GM23338 (cell line): ENCODE data around the gene LIN54. TPM values are rescaled to one million over a fixed set of nuclear protein-coding genes. Genes with fewer than 3 reads are reported as not detected.

ENCODE experiments used
- ATAC-seq: fragments of 200-7000 bp; cut with Tn5 transposase; 3 replicates; pipeline ENCODE4 v1.9.1; 2020
- DNase-seq: peaks from one replicate; pipeline ENCODE4 v3.0.0-alpha.2; 2015; ENCODE audit warnings: low spot score
- H2AFZ ChIP-seq: fragments of 200-600 bp; sonication (generic); 2 replicates; pipeline ENCODE4 v1.8.0; 2016; ENCODE audit warnings: antibody characterized with exemption, mild to moderate bottlenecking, moderate library complexity
- H3F3A ChIP-seq: fragments of 200-600 bp; sonication (generic); replicated peaks from 2 replicates; pipeline ENCODE4 v1.8.0; 2017; ENCODE audit warnings: antibody characterized with exemption, mixed run types, low read depth
- H3K27ac ChIP-seq: fragments of 200-600 bp; sonication (generic); 2 replicates; pipeline ENCODE4 v1.6.1; 2016; ENCODE audit warnings: low read depth
- H3K27me3 ChIP-seq: fragments of 200-600 bp; sonication (generic); 2 replicates; pipeline ENCODE4 v1.8.0; 2016; ENCODE audit warnings: mild to moderate bottlenecking, mixed run types, moderate library complexity; ENCODE audit not compliant: insufficient read depth
- H3K36me3 ChIP-seq: fragments of 200-600 bp; sonication (generic); 2 replicates; pipeline ENCODE4 v1.8.0; 2016; ENCODE audit warnings: mild to moderate bottlenecking; ENCODE audit not compliant: insufficient read depth
- H3K4me1 ChIP-seq: fragments of 200-600 bp; sonication (generic); 2 replicates; pipeline ENCODE4 v1.8.0; 2016; ENCODE audit warnings: mild to moderate bottlenecking, moderate library complexity; ENCODE audit not compliant: insufficient read depth
- H3K4me2 ChIP-seq: fragments of 200-600 bp; sonication (generic); 2 replicates; pipeline ENCODE4 v1.7.1; 2017; ENCODE audit warnings: mixed run types
- H3K4me3 ChIP-seq: fragments of 200-600 bp; sonication (generic); 2 replicates; pipeline ENCODE4 v1.6.1; 2016; ENCODE audit warnings: mixed run types
- H3K79me2 ChIP-seq: fragments of 200-600 bp; sonication (generic); replicated peaks from 2 replicates; pipeline ENCODE4 v1.8.0; 2017; ENCODE audit warnings: mild to moderate bottlenecking; ENCODE audit not compliant: insufficient read depth
- H3K9me2 ChIP-seq: fragments of 200-600 bp; sonication (generic); 2 replicates; pipeline ENCODE4 v1.8.0; 2017; ENCODE audit not compliant: insufficient read depth
- H4K20me1 ChIP-seq: fragments of 200-600 bp; sonication (generic); replicated peaks from 2 replicates; pipeline ENCODE4 v1.8.0; 2017; ENCODE audit warnings: mild to moderate bottlenecking; ENCODE audit not compliant: insufficient read depth
- H3K27ac Mint-ChIP-seq: 2 replicates; pipeline ENCODE4 v1.8.0; 2020; ENCODE audit warnings: inconsistent platforms, mild to moderate bottlenecking, moderate library complexity, mixed read lengths
- H3K27me3 Mint-ChIP-seq: 3 replicates; pipeline ENCODE4 v1.8.0; 2022; ENCODE audit warnings: low read depth, mild to moderate bottlenecking, moderate library complexity, mixed read lengths, inconsistent platforms; ENCODE audit not compliant: insufficient read depth, poor library complexity
- H3K36me3 Mint-ChIP-seq: 3 replicates; pipeline ENCODE4 v1.8.0; 2021; ENCODE audit warnings: low read depth, mild to moderate bottlenecking, inconsistent platforms, moderate library complexity, mixed read lengths
- H3K4me1 Mint-ChIP-seq: 3 replicates; pipeline ENCODE4 v1.8.0; 2020; ENCODE audit warnings: mild to moderate bottlenecking, inconsistent platforms, mixed read lengths
- H3K4me3 Mint-ChIP-seq: 3 replicates; pipeline ENCODE4 v1.8.0; 2021; ENCODE audit warnings: moderate library complexity, mild to moderate bottlenecking, inconsistent platforms, mixed read lengths
- H3K9me3 Mint-ChIP-seq: 3 replicates; pipeline ENCODE4 v1.8.0; 2020; ENCODE audit warnings: moderate library complexity, mild to moderate bottlenecking, inconsistent platforms, mixed read lengths
- CREB1 ChIP-seq: fragments of 250-450 bp; sonication (Bioruptor Pico); IDR thresholded peaks from 2 replicates; pipeline ENCODE4 v1.5.0; 2020; ENCODE audit warnings: low read depth, mild to moderate bottlenecking, moderate library complexity
- EZH2 ChIP-seq: fragments of 200-600 bp; sonication (generic); IDR thresholded peaks from one replicate; pipeline ENCODE4 v1.8.0; 2017; ENCODE audit warnings: antibody characterized with exemption, mild to moderate bottlenecking, low read depth; ENCODE audit not compliant: unreplicated experiment
- EZH2phosphoT487 ChIP-seq: fragments of 200-600 bp; sonication (generic); IDR thresholded peaks from one replicate; pipeline ENCODE4 v1.8.1; 2018; ENCODE audit warnings: antibody characterized with exemption; ENCODE audit not compliant: unreplicated experiment
- JUNB ChIP-seq: IDR thresholded peaks from one replicate; pipeline ENCODE4 v1.6.1; 2016; ENCODE audit warnings: antibody characterized with exemption; ENCODE audit not compliant: unreplicated experiment
- NANOG ChIP-seq: IDR thresholded peaks from 2 replicates; pipeline ENCODE4 v1.6.1; 2016; ENCODE audit warnings: antibody characterized with exemption, borderline replicate concordance
- POLR2AphosphoS5 ChIP-seq: IDR thresholded peaks from 2 replicates; pipeline ENCODE4 v1.6.1; 2016; ENCODE audit warnings: antibody characterized with exemption, low read depth
- STAT1 ChIP-seq: IDR thresholded peaks from one replicate; pipeline ENCODE4 v1.6.1; 2016; ENCODE audit warnings: antibody characterized with exemption; ENCODE audit not compliant: unreplicated experiment
- ZNF114 ChIP-seq: fragments of 250-450 bp; sonication (Bioruptor Pico); IDR thresholded peaks from 2 replicates; pipeline ENCODE4 v1.5.0; 2020; ENCODE audit warnings: mild to moderate bottlenecking, moderate library complexity
- ZNF331 ChIP-seq: fragments of 250-450 bp; sonication (Bioruptor Pico); IDR thresholded peaks from 2 replicates; pipeline ENCODE4 v1.5.0; 2020; ENCODE audit warnings: low read depth, mild to moderate bottlenecking, moderate library complexity
- polyA plus RNA-seq: library from polyadenylated mRNA; unstranded; fragments of >200 nt; fragmentation: Nextera tagmentation; extraction: Ambion mirVana; gene quantifications from 2 replicates; pipeline ENCODE4 v1.2.1, GENCODE V29; 2016
- total RNA-seq: library from RNA; depleted of rRNA; stranded (reverse); fragments of >200 nt; shearing (Covaris generic); gene quantifications from 2 replicates; pipeline ENCODE4 v1.2.3, GENCODE V29; 2014
- TF ChIP-seq, protein P1 (sequence below), 2 experiments: fragments of 200-600 bp in 1 of 2; sonication (generic) in 1 of 2; conservative IDR thresholded peaks; 2 replicates each; pipeline versions ENCODE4 v1.5.1 to v1.6.1; 2016 to 2017; ENCODE audit warnings: antibody characterized with exemption in 2 of 2, low read depth in 2 of 2, mild to moderate bottlenecking in 2 of 2, moderate library complexity in 1 of 2
- TF ChIP-seq, protein P2 (sequence below): IDR thresholded peaks from one replicate; pipeline ENCODE4 v1.6.1; 2018; ENCODE audit warnings: antibody characterized with exemption; ENCODE audit not compliant: unreplicated experiment
- TF ChIP-seq, protein P3 (sequence below): fragments of 250-450 bp; sonication (Bioruptor Pico); IDR thresholded peaks from 2 replicates; pipeline ENCODE4 v1.5.0; 2020; ENCODE audit warnings: mild to moderate bottlenecking, moderate library complexity
- TF ChIP-seq, protein P4 (sequence below): IDR thresholded peaks from 2 replicates; pipeline ENCODE4 v1.6.1; 2016; ENCODE audit warnings: antibody characterized with exemption

The LIN54 gene
- total and polyA plus RNA-seq, 2 experiments from 2014 or later: 4.0 to 11.2 TPM

DNA sequence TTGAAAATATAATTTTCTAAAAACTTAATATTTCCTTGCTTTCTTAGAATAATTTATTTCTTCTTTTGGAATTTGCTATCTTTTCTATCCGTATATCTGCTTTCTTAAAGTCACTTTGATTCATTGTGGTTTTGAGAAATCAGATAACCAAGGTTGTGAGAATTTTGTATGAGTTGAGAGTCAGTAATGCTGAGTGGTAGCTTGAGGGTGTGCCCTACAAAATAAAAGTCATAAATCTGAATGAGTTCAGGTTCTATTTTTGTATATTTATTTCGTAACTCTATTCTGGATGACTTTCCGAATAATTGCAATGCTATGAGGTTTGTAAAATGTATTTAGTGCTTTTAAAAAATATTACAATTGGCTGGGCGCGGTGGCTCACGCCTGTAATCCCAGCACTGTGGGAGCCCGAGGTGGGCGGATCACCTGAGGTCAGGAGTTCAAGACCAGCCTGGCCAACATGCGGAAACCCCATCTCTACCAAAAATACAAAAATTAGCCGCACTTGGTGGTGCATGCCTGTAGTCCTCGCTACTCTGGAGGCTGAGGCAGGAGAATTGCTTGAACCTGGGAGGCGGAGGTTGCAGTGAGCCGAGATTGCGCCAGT, 33.3 kb upstream of the LIN54 start:
- Mint-ChIP-seq H3K9me3 (no peaks in the 10 kb centered on the region), H3K4me3 (no peak overlapping the region), H3K36me3 (no peaks in the 10 kb centered on the region), H3K4me1 (no peaks in the 10 kb centered on the region), H3K27ac (no peak overlapping the region), H3K27me3 (no peaks in the 10 kb centered on the region)
- Histone ChIP-seq H3K27ac (no peak overlapping the region), H4K20me1 (peaks cover 6% of the 10 kb centered on the region), H3K4me3 (no peak overlapping the region), H3K9me2 (no peaks in the 10 kb centered on the region), H3K27me3 (no peaks in the 10 kb centered on the region), H3K4me2 (no peak overlapping the region), H2AFZ (no peak overlapping the region), H3K4me1 (no peaks in the 10 kb centered on the region), H3K79me2 (peaks cover 34% of the 10 kb centered on the region), H3F3A (no peaks in the 10 kb centered on the region), H3K36me3 (no peaks in the 10 kb centered on the region; the same call in 1 of the 2 replicates)
- TF ChIP-seq CREB1 (CRISPR knock-in tag) (no peak), JUNB (no peak), STAT1 (no peak), ZNF114 (no peak), ZNF331 (no peak), POLR2AphosphoS5 (no peak), EZH2phosphoT487 (no peak), NANOG (no peak), EZH2 (no peak)
- TF ChIP-seq, protein P1, sequence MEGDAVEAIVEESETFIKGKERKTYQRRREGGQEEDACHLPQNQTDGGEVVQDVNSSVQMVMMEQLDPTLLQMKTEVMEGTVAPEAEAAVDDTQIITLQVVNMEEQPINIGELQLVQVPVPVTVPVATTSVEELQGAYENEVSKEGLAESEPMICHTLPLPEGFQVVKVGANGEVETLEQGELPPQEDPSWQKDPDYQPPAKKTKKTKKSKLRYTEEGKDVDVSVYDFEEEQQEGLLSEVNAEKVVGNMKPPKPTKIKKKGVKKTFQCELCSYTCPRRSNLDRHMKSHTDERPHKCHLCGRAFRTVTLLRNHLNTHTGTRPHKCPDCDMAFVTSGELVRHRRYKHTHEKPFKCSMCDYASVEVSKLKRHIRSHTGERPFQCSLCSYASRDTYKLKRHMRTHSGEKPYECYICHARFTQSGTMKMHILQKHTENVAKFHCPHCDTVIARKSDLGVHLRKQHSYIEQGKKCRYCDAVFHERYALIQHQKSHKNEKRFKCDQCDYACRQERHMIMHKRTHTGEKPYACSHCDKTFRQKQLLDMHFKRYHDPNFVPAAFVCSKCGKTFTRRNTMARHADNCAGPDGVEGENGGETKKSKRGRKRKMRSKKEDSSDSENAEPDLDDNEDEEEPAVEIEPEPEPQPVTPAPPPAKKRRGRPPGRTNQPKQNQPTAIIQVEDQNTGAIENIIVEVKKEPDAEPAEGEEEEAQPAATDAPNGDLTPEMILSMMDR (conservative IDR thresholded peaks at IDR 0.05; ENCODE audit: low read depth in 2 of 2): no peak
- TF ChIP-seq, protein P2, sequence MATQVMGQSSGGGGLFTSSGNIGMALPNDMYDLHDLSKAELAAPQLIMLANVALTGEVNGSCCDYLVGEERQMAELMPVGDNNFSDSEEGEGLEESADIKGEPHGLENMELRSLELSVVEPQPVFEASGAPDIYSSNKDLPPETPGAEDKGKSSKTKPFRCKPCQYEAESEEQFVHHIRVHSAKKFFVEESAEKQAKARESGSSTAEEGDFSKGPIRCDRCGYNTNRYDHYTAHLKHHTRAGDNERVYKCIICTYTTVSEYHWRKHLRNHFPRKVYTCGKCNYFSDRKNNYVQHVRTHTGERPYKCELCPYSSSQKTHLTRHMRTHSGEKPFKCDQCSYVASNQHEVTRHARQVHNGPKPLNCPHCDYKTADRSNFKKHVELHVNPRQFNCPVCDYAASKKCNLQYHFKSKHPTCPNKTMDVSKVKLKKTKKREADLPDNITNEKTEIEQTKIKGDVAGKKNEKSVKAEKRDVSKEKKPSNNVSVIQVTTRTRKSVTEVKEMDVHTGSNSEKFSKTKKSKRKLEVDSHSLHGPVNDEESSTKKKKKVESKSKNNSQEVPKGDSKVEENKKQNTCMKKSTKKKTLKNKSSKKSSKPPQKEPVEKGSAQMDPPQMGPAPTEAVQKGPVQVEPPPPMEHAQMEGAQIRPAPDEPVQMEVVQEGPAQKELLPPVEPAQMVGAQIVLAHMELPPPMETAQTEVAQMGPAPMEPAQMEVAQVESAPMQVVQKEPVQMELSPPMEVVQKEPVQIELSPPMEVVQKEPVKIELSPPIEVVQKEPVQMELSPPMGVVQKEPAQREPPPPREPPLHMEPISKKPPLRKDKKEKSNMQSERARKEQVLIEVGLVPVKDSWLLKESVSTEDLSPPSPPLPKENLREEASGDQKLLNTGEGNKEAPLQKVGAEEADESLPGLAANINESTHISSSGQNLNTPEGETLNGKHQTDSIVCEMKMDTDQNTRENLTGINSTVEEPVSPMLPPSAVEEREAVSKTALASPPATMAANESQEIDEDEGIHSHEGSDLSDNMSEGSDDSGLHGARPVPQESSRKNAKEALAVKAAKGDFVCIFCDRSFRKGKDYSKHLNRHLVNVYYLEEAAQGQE: no peak
- TF ChIP-seq, protein P3, sequence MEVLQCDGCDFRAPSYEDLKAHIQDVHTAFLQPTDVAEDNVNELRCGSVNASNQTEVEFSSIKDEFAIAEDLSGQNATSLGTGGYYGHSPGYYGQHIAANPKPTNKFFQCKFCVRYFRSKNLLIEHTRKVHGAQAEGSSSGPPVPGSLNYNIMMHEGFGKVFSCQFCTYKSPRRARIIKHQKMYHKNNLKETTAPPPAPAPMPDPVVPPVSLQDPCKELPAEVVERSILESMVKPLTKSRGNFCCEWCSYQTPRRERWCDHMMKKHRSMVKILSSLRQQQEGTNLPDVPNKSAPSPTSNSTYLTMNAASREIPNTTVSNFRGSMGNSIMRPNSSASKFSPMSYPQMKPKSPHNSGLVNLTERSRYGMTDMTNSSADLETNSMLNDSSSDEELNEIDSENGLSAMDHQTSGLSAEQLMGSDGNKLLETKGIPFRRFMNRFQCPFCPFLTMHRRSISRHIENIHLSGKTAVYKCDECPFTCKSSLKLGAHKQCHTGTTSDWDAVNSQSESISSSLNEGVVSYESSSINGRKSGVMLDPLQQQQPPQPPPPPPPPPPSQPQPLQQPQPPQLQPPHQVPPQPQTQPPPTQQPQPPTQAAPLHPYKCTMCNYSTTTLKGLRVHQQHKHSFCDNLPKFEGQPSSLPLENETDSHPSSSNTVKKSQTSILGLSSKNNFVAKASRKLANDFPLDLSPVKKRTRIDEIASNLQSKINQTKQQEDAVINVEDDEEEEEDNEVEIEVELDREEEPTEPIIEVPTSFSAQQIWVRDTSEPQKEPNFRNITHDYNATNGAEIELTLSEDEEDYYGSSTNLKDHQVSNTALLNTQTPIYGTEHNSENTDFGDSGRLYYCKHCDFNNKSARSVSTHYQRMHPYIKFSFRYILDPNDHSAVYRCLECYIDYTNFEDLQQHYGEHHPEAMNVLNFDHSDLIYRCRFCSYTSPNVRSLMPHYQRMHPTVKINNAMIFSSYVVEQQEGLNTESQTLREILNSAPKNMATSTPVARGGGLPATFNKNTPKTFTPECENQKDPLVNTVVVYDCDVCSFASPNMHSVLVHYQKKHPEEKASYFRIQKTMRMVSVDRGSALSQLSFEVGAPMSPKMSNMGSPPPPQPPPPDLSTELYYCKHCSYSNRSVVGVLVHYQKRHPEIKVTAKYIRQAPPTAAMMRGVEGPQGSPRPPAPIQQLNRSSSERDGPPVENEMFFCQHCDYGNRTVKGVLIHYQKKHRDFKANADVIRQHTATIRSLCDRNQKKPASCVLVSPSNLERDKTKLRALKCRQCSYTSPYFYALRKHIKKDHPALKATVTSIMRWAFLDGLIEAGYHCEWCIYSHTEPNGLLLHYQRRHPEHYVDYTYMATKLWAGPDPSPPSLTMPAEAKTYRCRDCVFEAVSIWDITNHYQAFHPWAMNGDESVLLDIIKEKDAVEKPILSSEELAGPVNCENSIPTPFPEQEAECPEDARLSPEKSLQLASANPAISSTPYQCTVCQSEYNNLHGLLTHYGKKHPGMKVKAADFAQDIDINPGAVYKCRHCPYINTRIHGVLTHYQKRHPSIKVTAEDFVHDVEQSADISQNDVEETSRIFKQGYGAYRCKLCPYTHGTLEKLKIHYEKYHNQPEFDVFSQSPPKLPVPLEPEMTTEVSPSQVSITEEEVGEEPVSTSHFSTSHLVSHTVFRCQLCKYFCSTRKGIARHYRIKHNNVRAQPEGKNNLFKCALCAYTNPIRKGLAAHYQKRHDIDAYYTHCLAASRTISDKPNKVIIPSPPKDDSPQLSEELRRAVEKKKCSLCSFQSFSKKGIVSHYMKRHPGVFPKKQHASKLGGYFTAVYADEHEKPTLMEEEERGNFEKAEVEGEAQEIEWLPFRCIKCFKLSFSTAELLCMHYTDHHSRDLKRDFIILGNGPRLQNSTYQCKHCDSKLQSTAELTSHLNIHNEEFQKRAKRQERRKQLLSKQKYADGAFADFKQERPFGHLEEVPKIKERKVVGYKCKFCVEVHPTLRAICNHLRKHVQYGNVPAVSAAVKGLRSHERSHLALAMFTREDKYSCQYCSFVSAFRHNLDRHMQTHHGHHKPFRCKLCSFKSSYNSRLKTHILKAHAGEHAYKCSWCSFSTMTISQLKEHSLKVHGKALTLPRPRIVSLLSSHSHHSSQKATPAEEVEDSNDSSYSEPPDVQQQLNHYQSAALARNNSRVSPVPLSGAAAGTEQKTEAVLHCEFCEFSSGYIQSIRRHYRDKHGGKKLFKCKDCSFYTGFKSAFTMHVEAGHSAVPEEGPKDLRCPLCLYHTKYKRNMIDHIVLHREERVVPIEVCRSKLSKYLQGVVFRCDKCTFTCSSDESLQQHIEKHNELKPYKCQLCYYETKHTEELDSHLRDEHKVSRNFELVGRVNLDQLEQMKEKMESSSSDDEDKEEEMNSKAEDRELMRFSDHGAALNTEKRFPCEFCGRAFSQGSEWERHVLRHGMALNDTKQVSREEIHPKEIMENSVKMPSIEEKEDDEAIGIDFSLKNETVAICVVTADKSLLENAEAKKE: no peak
- TF ChIP-seq, protein P4, sequence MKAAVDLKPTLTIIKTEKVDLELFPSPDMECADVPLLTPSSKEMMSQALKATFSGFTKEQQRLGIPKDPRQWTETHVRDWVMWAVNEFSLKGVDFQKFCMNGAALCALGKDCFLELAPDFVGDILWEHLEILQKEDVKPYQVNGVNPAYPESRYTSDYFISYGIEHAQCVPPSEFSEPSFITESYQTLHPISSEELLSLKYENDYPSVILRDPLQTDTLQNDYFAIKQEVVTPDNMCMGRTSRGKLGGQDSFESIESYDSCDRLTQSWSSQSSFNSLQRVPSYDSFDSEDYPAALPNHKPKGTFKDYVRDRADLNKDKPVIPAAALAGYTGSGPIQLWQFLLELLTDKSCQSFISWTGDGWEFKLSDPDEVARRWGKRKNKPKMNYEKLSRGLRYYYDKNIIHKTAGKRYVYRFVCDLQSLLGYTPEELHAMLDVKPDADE: no peak
- DNase-seq: no peak
- ATAC-seq: no peak
